Bronchial epithelial cell (primary cell): Measurements from ENCODE around the gene SLC24A3. TPM values are rescaled to one million over a fixed set of nuclear protein-coding genes. Genes with fewer than 3 reads are reported as not detected.
A peak's percentile ranks its signal among the peaks of the same experiment; 100 is the strongest.

Experiments used
- DNase-seq: peaks from one replicate; pipeline ENCODE4 v3.0.0-alpha.2; 2010; ENCODE audit warnings: low read depth
- FAIRE-seq: peaks from 2 replicates; lab custom pipeline; 2011; peaks lifted over from hg19 to GRCh38; lab: Jason Lieb, UNC
- H3K27me3 ChIP-seq: 2 replicates; pipeline ENCODE4 v1.5.1; 2011; ENCODE audit warnings: low read length; ENCODE audit not compliant: control insufficient read depth, insufficient read depth
- H3K36me3 ChIP-seq: 2 replicates; pipeline ENCODE4 v1.5.1; 2011; ENCODE audit warnings: low read length; ENCODE audit not compliant: control insufficient read depth, insufficient read depth
- H3K4me3 ChIP-seq: 2 replicates; pipeline ENCODE4 v1.5.1; 2011; ENCODE audit warnings: mild to moderate bottlenecking, low read depth, low read length, control low read depth
- total RNA-seq: library from RNA; depleted of rRNA; stranded (reverse); fragments of >200 nt; gene quantifications from 2 replicates; pipeline ENCODE4 v1.2.1, GENCODE V29; 2014
- TF ChIP-seq, protein P1 (sequence below): IDR thresholded peaks from 2 replicates; pipeline ENCODE4 v1.5.1; 2011; ENCODE audit warnings: mild to moderate bottlenecking, moderate library complexity, low read length, control low read depth, inconsistent platforms; ENCODE audit not compliant: insufficient read depth, severe bottlenecking

Gene SLC24A3
- total RNA-seq, 1 donor from 2014 or later, result under 0.01 TPM

- H3K27me3 ChIP-seq, result no peaks in the 10 kb centered on the region
- no peak for FAIRE-seq
Observed at GRCh38 chr20:19244291-19244690, 31.8 kb downstream of the SLC24A3 start.

GRCh38 chr20:19249106-19249879 lies 36.9 kb downstream of the SLC24A3 start:
- FAIRE-seq, result no peak
- H3K4me3 ChIP-seq, result no peak overlapping the region
- no peaks in the 10 kb centered on the region for H3K36me3 ChIP-seq
- TF ChIP-seq, protein P1, sequence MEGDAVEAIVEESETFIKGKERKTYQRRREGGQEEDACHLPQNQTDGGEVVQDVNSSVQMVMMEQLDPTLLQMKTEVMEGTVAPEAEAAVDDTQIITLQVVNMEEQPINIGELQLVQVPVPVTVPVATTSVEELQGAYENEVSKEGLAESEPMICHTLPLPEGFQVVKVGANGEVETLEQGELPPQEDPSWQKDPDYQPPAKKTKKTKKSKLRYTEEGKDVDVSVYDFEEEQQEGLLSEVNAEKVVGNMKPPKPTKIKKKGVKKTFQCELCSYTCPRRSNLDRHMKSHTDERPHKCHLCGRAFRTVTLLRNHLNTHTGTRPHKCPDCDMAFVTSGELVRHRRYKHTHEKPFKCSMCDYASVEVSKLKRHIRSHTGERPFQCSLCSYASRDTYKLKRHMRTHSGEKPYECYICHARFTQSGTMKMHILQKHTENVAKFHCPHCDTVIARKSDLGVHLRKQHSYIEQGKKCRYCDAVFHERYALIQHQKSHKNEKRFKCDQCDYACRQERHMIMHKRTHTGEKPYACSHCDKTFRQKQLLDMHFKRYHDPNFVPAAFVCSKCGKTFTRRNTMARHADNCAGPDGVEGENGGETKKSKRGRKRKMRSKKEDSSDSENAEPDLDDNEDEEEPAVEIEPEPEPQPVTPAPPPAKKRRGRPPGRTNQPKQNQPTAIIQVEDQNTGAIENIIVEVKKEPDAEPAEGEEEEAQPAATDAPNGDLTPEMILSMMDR, result no peak
- H3K27me3 ChIP-seq, result no peaks in the 10 kb centered on the region
- DNase-seq, result peak; percentile 31

More at GRCh38 chr20:19244291-19244690, 31.8 kb downstream of the SLC24A3 start:
- no peaks in the 10 kb centered on the region for H3K36me3 ChIP-seq
- H3K4me3 ChIP-seq, result no peak overlapping the region
- DNase-seq, result no peak
- TF ChIP-seq, protein P1, result no peak

DNA sequence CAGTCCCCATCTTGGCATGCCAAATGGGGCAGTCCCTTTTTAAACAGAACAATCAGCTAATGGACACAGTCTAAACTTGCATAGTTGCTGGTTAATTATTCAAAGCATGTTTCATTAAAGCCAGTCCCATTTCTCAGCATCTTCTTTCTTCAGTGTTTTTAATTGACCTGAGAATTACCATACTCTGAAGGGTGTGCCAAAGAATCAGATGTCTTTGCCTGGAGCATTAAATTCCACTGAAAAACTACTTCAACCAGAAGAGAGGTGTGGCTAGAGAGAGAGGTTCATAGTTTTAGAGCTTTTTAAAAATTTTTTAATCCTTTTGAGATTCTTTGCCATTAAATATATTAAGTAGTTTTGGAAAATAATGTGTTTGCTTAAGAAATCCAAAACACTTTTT lies 37.9 kb downstream of the SLC24A3 start:
- DNase-seq, result no peak
- FAIRE-seq, result no peak
- Histone ChIP-seq H3K27me3 (no peaks in the 10 kb centered on the region), H3K4me3 (no peak overlapping the region), H3K36me3 (no peaks in the 10 kb centered on the region)
- TF ChIP-seq, protein P1, result no peak

GRCh38 chr20:19251506-19251905 lies 39.1 kb downstream of the SLC24A3 start:
- Histone ChIP-seq H3K4me3 (no peak overlapping the region), H3K27me3 (no peaks in the 10 kb centered on the region), H3K36me3 (no peaks in the 10 kb centered on the region)
- DNase-seq (no peak), FAIRE-seq (no peak)
- TF ChIP-seq, protein P1, result no peak

DNA sequence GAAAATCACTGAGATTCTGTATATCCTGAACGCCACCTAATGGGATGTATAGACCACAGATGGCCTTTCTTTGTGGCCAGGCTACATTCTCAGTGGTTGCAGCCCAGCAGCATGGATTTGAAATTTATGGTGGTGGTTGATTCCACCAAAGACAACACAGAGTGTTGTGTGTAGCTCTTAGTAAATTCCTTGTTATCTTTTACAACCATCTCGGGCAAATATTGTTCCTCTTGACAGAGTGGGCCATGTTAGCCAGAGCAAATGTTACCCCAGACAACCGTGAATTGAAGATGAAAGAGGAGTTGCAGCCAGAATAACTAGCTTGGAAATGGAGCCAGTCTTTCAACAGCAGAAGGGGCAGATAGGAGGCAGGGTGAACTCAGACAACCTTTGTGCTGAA lies 39.5 kb downstream of the SLC24A3 start:
- no peaks in the 10 kb centered on the region for H3K36me3 ChIP-seq
- TF ChIP-seq, protein P1, result no peak
- H3K4me3 ChIP-seq, result no peak overlapping the region
- DNase-seq (no peak), FAIRE-seq (no peak)
- H3K27me3 ChIP-seq, result no peaks in the 10 kb centered on the region
